ENCODE measurements around the gene CHRNA3.

GRCh38 chr15:78629031-78629715 lies 8.4 kb upstream of the CHRNA3 start:
- TF ChIP-seq CTCF (IDR thresholded peaks at IDR 0.05; ENCODE audit: borderline replicate concordance, extremely low read depth, low read length, poor library complexity, severe bottlenecking) (no peak), EZH2 (IDR thresholded peaks at IDR 0.05; ENCODE audit: borderline replicate concordance, low read depth, low read length, severe bottlenecking) (no peak)

Measured in DND-41 (cell line).